GM12892 (cell line): ENCODE results near the gene MAPK14.
"Not testable (repeated sequence)": the region's sequence is repeated elsewhere in the genome, so short reads cannot be mapped to it uniquely, and the experiment has no call there.

ENCODE experiments used
- DNase-seq: peaks from one replicate; pipeline ENCODE4 v3.0.0; 2011; ENCODE audit not compliant: insufficient read length
- FAIRE-seq: peaks from 2 replicates; lab custom pipeline; 2011; peaks lifted over from hg19 to GRCh38; lab: Jason Lieb, UNC
- POLR2A ChIP-seq: IDR thresholded peaks from 2 replicates; pipeline ENCODE4 v1.6.1; 2011; ENCODE audit warnings: low read depth, low read length, control low read depth
- POLR2AphosphoS5 ChIP-seq: IDR thresholded peaks from 2 replicates; pipeline ENCODE4 v1.6.1; 2011; ENCODE audit warnings: low read depth, low read length, control low read depth
- TAF1 ChIP-seq: IDR thresholded peaks from 2 replicates; pipeline ENCODE4 v1.6.1; 2011; ENCODE audit warnings: low read depth, mild to moderate bottlenecking, control low read depth, low read length, borderline replicate concordance

MAPK14 gene

GRCh38 chr6:36120979-36121786 is 93.6 kb downstream of the MAPK14 start:
- DNase-seq (no peak), FAIRE-seq (no peak)
- TF ChIP-seq POLR2AphosphoS5 (no peak), POLR2A (no peak), TAF1 (no peak)

GRCh38 chr6:36121787-36122494 is 94.3 kb downstream of the MAPK14 start:
- FAIRE-seq (no peak), DNase-seq (no peak)
- TF ChIP-seq TAF1 (no peak), POLR2A (no peak), POLR2AphosphoS5 (no peak)

- TF ChIP-seq POLR2A = no peak
- TF ChIP-seq TAF1 = no peak
- TF ChIP-seq POLR2AphosphoS5 = no peak
- DNase-seq (no peak), FAIRE-seq (no peak)
These were observed 95.1 kb downstream of the MAPK14 start for GRCh38 chr6:36122495-36123269.

GRCh38 chr6:36123270-36124139 is 95.9 kb downstream of the MAPK14 start:
- TF ChIP-seq TAF1 = no peak
- FAIRE-seq (no peak), DNase-seq (peak; percentile 69)

GRCh38 chr6:36124346-36124745 is 96.7 kb downstream of the MAPK14 start:
- not testable (repeated sequence) for FAIRE-seq

GRCh38 chr6:36124881-36125280 is 97.3 kb downstream of the MAPK14 start:
- TF ChIP-seq TAF1 (no peak), POLR2AphosphoS5 (no peak), POLR2A (no peak)
- DNase-seq = no peak
- no peak for FAIRE-seq

More at GRCh38 chr6:36124346-36124745, 96.7 kb downstream of the MAPK14 start:
- not testable (repeated sequence) for DNase-seq

GRCh38 chr6:36125575-36125974 is 98.0 kb downstream of the MAPK14 start:
- FAIRE-seq (no peak), DNase-seq (no peak)
- TF ChIP-seq TAF1 (no peak), POLR2A (no peak), POLR2AphosphoS5 (no peak)

GRCh38 chr6:36126121-36126520 is 98.5 kb downstream of the MAPK14 start:
- no peak for FAIRE-seq

GRCh38 chr6:36126553-36127458 is 99.2 kb downstream of the MAPK14 start:
- TF ChIP-seq POLR2A (no peak), TAF1 (no peak), POLR2AphosphoS5 (no peak)
- FAIRE-seq = no peak

More at GRCh38 chr6:36126121-36126520, 98.5 kb downstream of the MAPK14 start:
- DNase-seq = no peak
- TF ChIP-seq POLR2AphosphoS5 (no peak), POLR2A (no peak), TAF1 (no peak)

GRCh38 chr6:36127462-36128016 is 99.9 kb downstream of the MAPK14 start:
- FAIRE-seq (no peak), DNase-seq (no peak)
- TF ChIP-seq POLR2A (no peak), POLR2AphosphoS5 (no peak), TAF1 (no peak)

More at GRCh38 chr6:36126553-36127458, 99.2 kb downstream of the MAPK14 start:
- DNase-seq = no peak

- TF ChIP-seq TAF1 (no peak), POLR2AphosphoS5 (no peak), POLR2A (no peak)
- DNase-seq = no peak
- FAIRE-seq = no peak
These were observed 100.5 kb downstream of the MAPK14 start for GRCh38 chr6:36128073-36128472.
